Neutrophil (primary cell): ENCODE data around the gene POFUT2.

ENCODE experiments used
- H3K27ac ChIP-seq: fragments of 200-600 bp; sonication (generic); 2 replicates; pipeline ENCODE4 v1.5.1; 2016; ENCODE audit warnings: mild to moderate bottlenecking, moderate library complexity
- H3K27me3 ChIP-seq: fragments of 200-600 bp; sonication (generic); 2 replicates; pipeline ENCODE4 v1.6.0; 2016; ENCODE audit warnings: mild to moderate bottlenecking
- H3K36me3 ChIP-seq: fragments of 200-600 bp; sonication (generic); 2 replicates; pipeline ENCODE4 v1.5.1; 2017
- H3K4me1 ChIP-seq, 2 experiments: fragments of 200-600 bp in 1 of 2; sonication (generic) in 1 of 2; 1 replicate in 1 of 2; 2 replicates in 1 of 2; pipeline versions ENCODE4 v1.5.1 to v1.6.1; 2013 to 2016; ENCODE audit warnings: low read depth in 1 of 2, low read length in 1 of 2, mild to moderate bottlenecking in 1 of 2, moderate library complexity in 1 of 2; ENCODE audit not compliant: control insufficient read depth in 1 of 2, insufficient read depth in 1 of 2
- H3K4me3 ChIP-seq, 2 experiments: fragments of 200-600 bp in 1 of 2; sonication (generic) in 1 of 2; 1 replicate in 1 of 2; 2 replicates in 1 of 2; pipeline ENCODE4 v1.5.1; 2013 to 2016; ENCODE audit warnings: low read depth in 1 of 2, low read length in 1 of 2, mild to moderate bottlenecking in 1 of 2, moderate library complexity in 1 of 2
- H3K9me3 ChIP-seq: fragments of 200-600 bp; sonication (generic); 2 replicates; pipeline ENCODE4 v1.5.1; 2016
- TF ChIP-seq, protein P1 (sequence below): fragments of 200-600 bp; sonication (generic); IDR thresholded peaks from 2 replicates; pipeline ENCODE4 v1.5.1; 2016; ENCODE audit warnings: antibody characterized with exemption

Gene POFUT2

DNA sequence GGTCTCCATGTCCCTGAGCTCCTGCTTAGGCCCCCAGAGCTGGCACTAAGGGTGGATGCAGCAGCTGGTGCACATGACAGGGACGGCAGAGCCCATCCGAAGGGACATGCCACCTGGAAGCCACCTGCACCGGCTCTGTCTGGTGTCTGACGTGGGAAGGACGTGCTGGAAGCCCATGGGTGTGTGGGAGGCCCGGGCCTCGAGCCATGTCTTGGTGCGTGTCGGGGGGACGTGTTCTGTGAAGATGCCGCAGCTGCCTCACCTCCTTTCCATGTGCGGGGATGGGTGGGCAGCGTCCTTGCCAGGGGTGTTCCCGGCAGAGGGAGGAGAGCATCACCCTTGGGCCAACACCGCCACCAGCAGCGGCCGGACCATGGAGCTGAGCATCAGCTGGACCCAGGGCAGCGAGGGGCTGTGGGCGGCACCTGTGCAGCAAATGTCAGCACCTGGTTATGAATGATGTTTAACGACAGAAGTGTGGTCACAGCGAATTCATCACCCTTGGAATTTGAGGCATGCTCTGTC, 15.5 kb upstream of the POFUT2 start:
- no peak overlapping the region for H3K4me3 ChIP-seq
- H3K36me3 ChIP-seq: no peaks in the 10 kb centered on the region
- H3K4me1 ChIP-seq: peaks cover 0 to 2% of the 10 kb centered on the region in 2 experiments
- TF ChIP-seq, protein P1, sequence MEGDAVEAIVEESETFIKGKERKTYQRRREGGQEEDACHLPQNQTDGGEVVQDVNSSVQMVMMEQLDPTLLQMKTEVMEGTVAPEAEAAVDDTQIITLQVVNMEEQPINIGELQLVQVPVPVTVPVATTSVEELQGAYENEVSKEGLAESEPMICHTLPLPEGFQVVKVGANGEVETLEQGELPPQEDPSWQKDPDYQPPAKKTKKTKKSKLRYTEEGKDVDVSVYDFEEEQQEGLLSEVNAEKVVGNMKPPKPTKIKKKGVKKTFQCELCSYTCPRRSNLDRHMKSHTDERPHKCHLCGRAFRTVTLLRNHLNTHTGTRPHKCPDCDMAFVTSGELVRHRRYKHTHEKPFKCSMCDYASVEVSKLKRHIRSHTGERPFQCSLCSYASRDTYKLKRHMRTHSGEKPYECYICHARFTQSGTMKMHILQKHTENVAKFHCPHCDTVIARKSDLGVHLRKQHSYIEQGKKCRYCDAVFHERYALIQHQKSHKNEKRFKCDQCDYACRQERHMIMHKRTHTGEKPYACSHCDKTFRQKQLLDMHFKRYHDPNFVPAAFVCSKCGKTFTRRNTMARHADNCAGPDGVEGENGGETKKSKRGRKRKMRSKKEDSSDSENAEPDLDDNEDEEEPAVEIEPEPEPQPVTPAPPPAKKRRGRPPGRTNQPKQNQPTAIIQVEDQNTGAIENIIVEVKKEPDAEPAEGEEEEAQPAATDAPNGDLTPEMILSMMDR: no peak
- no peak overlapping the region for H3K27ac ChIP-seq
- peaks cover 12% of the 10 kb centered on the region for H3K27me3 ChIP-seq
- H3K9me3 ChIP-seq: no peaks in the 10 kb centered on the region

DNA sequence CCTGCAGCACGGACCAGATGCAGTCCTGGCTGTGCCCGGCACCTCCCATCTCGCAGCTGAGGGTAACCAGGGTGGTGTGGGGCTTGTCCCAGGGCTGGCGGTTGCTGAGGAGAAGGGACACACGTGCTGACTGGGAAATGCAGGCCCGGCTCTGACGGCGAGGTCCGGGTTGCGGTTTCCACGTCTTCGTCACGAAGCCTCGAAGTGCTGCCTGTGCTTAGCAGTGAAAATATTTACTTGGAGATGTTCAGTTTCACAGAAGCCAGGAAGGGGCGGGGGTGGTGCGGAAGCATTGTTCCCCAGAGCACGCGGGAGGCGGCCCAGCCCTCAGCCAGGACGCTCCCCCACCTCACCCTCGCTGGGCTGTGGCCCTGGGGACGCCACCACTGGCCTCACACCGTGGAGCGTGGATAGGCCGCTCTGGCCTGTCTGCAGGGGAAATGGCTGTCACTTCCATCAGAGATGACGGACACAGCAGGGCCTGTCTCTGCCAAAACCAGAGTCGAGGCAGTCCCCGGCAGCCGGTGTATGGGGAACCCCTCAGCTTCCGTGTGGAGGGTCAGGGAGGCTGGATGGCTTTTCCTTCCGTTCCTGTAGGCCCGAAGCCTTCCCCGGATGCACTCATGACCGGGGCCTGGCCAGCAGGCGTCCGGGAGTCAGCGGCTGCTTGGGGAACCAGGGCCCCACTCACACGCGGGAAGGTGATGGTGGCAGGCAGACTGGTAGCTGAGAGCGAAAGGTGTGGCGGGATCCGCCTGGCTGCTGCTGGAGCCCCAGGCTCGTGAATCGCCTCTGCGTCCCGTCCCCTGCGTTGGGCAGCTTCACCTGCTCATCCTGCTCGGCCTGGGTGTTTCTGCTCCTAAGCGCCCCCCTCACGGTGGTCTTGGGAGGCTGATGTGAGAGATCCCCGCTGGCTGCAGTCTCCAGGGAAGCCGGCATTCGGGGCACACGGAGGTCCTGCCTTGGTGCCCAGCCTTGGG, 14.7 kb upstream of the POFUT2 start:
- no peaks in the 10 kb centered on the region for H3K36me3 ChIP-seq
- H3K27me3 ChIP-seq: peaks cover 6% of the 10 kb centered on the region
- H3K4me1 ChIP-seq: no peaks in the 10 kb centered on the region
- H3K27ac ChIP-seq: no peak overlapping the region
- H3K9me3 ChIP-seq: no peaks in the 10 kb centered on the region
- TF ChIP-seq, protein P1: no peak
- no peak overlapping the region for H3K4me3 ChIP-seq

DNA sequence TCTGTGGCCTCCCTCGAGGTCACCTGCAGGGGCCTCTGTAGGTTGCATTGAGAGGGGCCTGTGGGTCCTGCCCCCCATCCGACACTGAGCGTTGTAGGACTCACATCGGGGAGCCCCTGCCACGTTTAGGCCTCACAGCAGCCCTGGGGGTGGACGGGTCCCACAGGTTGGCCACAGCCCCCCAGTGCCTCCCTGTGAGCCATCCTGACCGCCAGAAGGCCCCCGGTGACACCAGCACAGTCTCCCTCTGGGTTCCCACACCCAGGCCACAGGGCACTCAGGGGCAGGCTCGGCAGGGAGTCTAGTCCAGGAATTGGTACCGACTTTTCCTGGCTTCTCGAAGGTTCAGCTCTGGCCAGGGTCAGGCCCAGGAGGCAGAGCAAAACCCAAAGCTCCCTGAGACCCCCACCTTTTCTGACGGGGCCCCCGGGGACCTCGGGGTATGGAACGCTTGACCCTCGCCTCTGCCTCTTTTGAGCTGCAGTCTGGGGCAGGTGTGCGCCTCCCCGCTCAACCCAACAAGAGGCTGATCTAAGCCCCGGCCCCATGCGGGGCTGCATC, 13.9 kb upstream of the POFUT2 start:
- Histone ChIP-seq H3K27me3 (no peaks in the 10 kb centered on the region), H3K4me1 (no peaks in the 10 kb centered on the region), H3K4me3 (no peak overlapping the region), H3K27ac (no peak overlapping the region), H3K36me3 (no peaks in the 10 kb centered on the region), H3K9me3 (no peaks in the 10 kb centered on the region)
- TF ChIP-seq, protein P1: no peak

DNA sequence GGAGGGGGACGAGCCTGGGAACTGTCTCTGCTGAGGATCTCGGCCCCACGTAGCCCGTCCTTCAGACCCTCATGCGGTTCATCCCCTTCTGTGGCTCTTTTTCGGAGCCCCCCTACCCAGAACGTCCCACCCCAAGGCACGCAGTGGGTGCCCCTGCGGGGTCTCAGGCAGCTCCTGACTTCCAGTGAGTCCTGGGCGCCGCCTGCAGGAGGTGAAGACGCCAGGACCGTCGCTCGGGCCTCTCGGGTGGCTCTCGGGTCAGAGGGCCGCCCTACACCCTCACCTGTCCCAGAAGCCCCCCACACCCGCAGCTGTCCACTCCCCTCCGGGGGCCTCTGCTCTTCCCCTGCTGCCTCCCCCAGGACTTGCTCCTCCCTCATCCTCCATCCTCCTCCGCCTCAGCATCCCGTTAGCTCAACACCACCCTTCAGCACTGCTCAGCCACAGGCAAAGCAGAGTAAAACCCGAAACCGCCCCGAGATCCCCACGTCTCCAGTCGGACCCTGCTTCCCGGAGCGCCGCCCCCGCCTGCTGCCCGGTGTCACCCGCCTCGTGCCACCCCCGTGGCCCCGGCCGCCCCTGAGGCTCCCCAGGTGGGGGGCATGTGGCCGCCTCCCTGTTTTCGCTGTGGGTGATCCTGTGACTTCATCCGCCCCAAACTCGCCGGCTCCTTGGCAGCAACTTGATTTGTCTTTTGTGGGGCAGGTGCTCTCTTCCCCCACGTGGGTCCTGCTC, 13.3 kb upstream of the POFUT2 start:
- H3K4me3 ChIP-seq: no peak overlapping the region
- no peaks in the 10 kb centered on the region for H3K9me3 ChIP-seq
- no peaks in the 10 kb centered on the region for H3K4me1 ChIP-seq
- no peaks in the 10 kb centered on the region for H3K27me3 ChIP-seq
- TF ChIP-seq, protein P1: no peak
- no peaks in the 10 kb centered on the region for H3K36me3 ChIP-seq
- H3K27ac ChIP-seq: no peak overlapping the region
